Epithelial cell of esophagus (primary cell): ENCODE data around the gene CEACAM8.
"Not testable (repeated sequence)": the region's sequence is repeated elsewhere in the genome, so short reads cannot be mapped to it uniquely, and the experiment has no call there.

Source experiments
- DNase-seq: peaks from one replicate; pipeline ENCODE4 v3.0.0; 2010; ENCODE audit warnings: low read depth
- H3K4me3 ChIP-seq: 2 replicates; pipeline ENCODE4 v1.5.1; 2011; ENCODE audit warnings: mild to moderate bottlenecking, low read length, control low read depth
- CTCF ChIP-seq: IDR thresholded peaks from 2 replicates; pipeline ENCODE4 v1.5.1; 2011; ENCODE audit warnings: low read depth, mild to moderate bottlenecking, low read length, control low read depth, inconsistent platforms; ENCODE audit not compliant: insufficient read depth; ENCODE audit errors: missing control alignments

CEACAM8 gene

DNA sequence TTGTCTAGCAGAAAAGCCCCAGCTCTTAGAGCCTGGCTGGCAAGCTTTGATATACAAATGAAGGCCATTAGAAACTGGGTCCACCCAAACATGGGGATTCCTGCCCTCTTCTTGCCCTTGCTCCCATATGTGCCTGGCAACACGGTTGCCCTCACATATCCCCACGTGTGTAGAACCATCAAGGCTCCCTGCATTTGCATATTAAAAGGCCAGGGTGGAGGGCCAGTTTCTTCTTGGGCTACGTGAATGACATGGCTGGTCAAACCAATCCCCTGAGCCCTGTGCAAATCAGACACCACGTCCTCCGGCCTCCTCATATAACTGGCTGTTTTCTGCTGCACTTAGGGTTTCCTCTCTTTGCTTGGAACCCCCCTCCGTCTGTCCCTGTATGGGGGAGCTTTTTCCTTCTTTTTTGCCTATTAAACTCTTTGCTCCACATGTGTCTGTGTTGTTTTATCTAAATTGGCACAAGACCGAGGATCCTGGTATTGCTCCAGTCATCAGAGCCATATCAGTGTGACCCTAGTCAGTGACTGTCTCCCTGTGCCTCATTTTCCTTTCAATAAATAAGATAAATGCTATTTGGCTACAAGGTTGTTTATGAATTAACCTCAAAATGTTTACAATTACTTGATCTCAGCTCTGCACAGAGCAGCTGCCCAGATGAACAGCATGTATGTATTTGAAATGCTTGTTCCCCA lies 36.1 kb downstream of the CEACAM8 start:
- TF ChIP-seq CTCF = no peak
- no peak for DNase-seq
- no peak overlapping the region for H3K4me3 ChIP-seq

DNA sequence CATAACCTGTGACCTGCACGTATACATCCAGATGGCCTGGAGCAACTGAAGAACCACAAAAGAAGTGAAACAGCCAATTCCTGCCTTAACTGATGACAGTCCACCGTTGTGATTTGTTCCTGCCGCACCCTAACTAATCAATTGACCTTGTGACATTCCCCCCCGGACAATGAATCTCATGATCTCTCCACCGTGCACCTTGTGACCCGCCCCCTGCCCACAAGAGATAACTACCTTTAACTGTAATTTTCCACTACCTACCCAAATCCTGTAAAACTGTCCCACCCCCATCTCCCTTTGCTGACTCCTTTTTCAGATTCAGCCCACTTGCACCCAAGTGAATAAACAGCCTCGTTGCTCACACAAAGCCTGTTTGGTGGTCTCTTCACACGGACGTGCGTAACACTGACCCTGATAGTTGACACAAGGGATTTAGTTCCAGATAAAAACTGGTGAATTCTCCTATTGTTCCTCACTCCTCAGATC lies 37.3 kb downstream of the CEACAM8 start:
- DNase-seq, H3K4me3 ChIP-seq: not testable (repeated sequence)

GRCh38 chr19:42555801-42556200 lies 38.9 kb downstream of the CEACAM8 start:
- H3K4me3 ChIP-seq = no peak overlapping the region
- DNase-seq = no peak
- no peak for TF ChIP-seq CTCF

GRCh38 chr19:42555317-42555716 lies 39.4 kb downstream of the CEACAM8 start:
- H3K4me3 ChIP-seq = no peak overlapping the region
- no peak for DNase-seq
- TF ChIP-seq CTCF = no peak

GRCh38 chr19:42554046-42554575 lies 40.6 kb downstream of the CEACAM8 start:
- DNase-seq = no peak
- H3K4me3 ChIP-seq = no peak overlapping the region
- TF ChIP-seq CTCF = no peak

- no peak for TF ChIP-seq CTCF
- DNase-seq = peak; percentile 13
- H3K4me3 ChIP-seq = no peak overlapping the region
Observed at GRCh38 chr19:42553292-42554045, 41.3 kb downstream of the CEACAM8 start.
